ENCODE results near the gene OR8B12.

OR8B12 gene

GRCh38 chr11:124535552-124536232, 7.8 kb downstream of the OR8B12 start:
- CTCF ChIA-PET, result interaction anchor here (1.0 kb wide), 1 partner anchor 134 kb away, joined by 3 read pairs; no protein-coding TSS in a partner anchor
- POLR2A ChIA-PET, result no interaction called here
- no peak for DNase-seq (ENCODE audit: extremely low spot score)
- TF ChIP-seq CTCF (IDR thresholded peaks at IDR 0.05; ENCODE audit: control extremely low read depth, extremely low read depth, low read depth, missing control alignments), result no peak

- CTCF ChIA-PET, result no interaction called here
- no peak for TF ChIP-seq CTCF (IDR thresholded peaks at IDR 0.05; ENCODE audit: control extremely low read depth, extremely low read depth, low read depth, missing control alignments)
Measured at GRCh38 chr11:124534051-124534450, 9.4 kb downstream of the OR8B12 start.

GRCh38 chr11:124533626-124534025, 9.8 kb downstream of the OR8B12 start:
- no peak for DNase-seq (ENCODE audit: extremely low spot score)
- ChIA-PET POLR2A (no interaction called here), CTCF (no interaction called here)
- no peak for TF ChIP-seq CTCF (IDR thresholded peaks at IDR 0.05; ENCODE audit: control extremely low read depth, extremely low read depth, low read depth, missing control alignments)

More at GRCh38 chr11:124534051-124534450, 9.4 kb downstream of the OR8B12 start:
- POLR2A ChIA-PET, result no interaction called here
- no peak for DNase-seq (ENCODE audit: extremely low spot score)

GRCh38 chr11:124520550-124520854, 23.0 kb downstream of the OR8B12 start:
- no peak for TF ChIP-seq CTCF (IDR thresholded peaks at IDR 0.05; ENCODE audit: control extremely low read depth, extremely low read depth, low read depth, missing control alignments)
- DNase-seq (ENCODE audit: extremely low spot score), result no peak
- ChIA-PET CTCF (interaction anchor here (1.8 kb wide), 1 partner anchor 9 kb away, joined by 6 read pairs; no protein-coding TSS in a partner anchor), POLR2A (no interaction called here)

- DNase-seq (ENCODE audit: extremely low spot score), result no peak
- CTCF ChIA-PET, result no interaction called here
- TF ChIP-seq CTCF (IDR thresholded peaks at IDR 0.05; ENCODE audit: control extremely low read depth, extremely low read depth, low read depth, missing control alignments), result no peak
- POLR2A ChIA-PET, result no interaction called here
Measured at GRCh38 chr11:124519850-124520549, 23.5 kb downstream of the OR8B12 start.

GRCh38 chr11:124518989-124519451, 24.4 kb downstream of the OR8B12 start:
- no peak for DNase-seq (ENCODE audit: extremely low spot score)
- ChIA-PET CTCF (interaction anchor here (0.9 kb wide), 1 partner anchor 10 kb away, joined by 3 read pairs; no protein-coding TSS in a partner anchor), POLR2A (no interaction called here)
- no peak for TF ChIP-seq CTCF (IDR thresholded peaks at IDR 0.05; ENCODE audit: control extremely low read depth, extremely low read depth, low read depth, missing control alignments)

Data from GM10248 (cell line).